ENCODE data around the gene EDEM2.
"Not testable (repeated sequence)": the region's sequence is repeated elsewhere in the genome, so short reads cannot be mapped to it uniquely, and the experiment has no call there.

Gene EDEM2

GRCh38 chr20:35192118-35192872 is 45.2 kb upstream of the EDEM2 start:
- H3K14ac ChIP-seq (ENCODE audit: low read length), result no peak overlapping the region
- no CpG with 5 or more reads among the region's 9 CpGs for WGBS (ENCODE audit: extremely low coverage, insufficient coverage, insufficient read length)
- peak in 1 of 2 donors; percentile 15 for DNase-seq
- no peaks in the 10 kb centered on the region for H3K79me1 ChIP-seq (ENCODE audit: low read length)
- H2BK120ac ChIP-seq (ENCODE audit: insufficient read depth, low read length, poor library complexity), result no peak overlapping the region
- H3K9me3 ChIP-seq (ENCODE audit: insufficient read depth, low read depth, low read length), result no peaks in the 10 kb centered on the region
- H2BK5ac ChIP-seq (ENCODE audit: low read depth, low read length, poor library complexity), result no peak overlapping the region
- H3K9ac ChIP-seq (ENCODE audit: low read length), result no peak overlapping the region
- H3K4me2 ChIP-seq (ENCODE audit: low read length), result no peak overlapping the region
- no peak overlapping the region for H4K91ac ChIP-seq (ENCODE audit: low read depth, low read length)
- H3K79me2 ChIP-seq (ENCODE audit: control insufficient read depth, insufficient read depth, low read length, poor library complexity), result no peaks in the 10 kb centered on the region
- no peak overlapping the region for H2AK5ac ChIP-seq (ENCODE audit: low read length)
- H3K23ac ChIP-seq (ENCODE audit: low read length), result no peak overlapping the region
- H4K8ac ChIP-seq (ENCODE audit: low read depth, low read length), result peak overlapping the region; percentile 10
- no peak overlapping the region for H3K4me3 ChIP-seq (ENCODE audit: low read depth, low read length)
- H2AFZ ChIP-seq (ENCODE audit: insufficient read depth, low read length, poor library complexity), result no peak overlapping the region
- H3K36me3 ChIP-seq (ENCODE audit: control insufficient read depth in 1 of 2, insufficient read depth in 2 of 2, low read length in 2 of 2), result no peaks in the 10 kb centered on the region
- no peak overlapping the region for H2BK12ac ChIP-seq (ENCODE audit: low read length)
- H3K4ac ChIP-seq (ENCODE audit: low read depth, low read length), result no peak overlapping the region
- H3K18ac ChIP-seq (ENCODE audit: low read length), result no peak overlapping the region
- no peaks in the 10 kb centered on the region for H3K4me1 ChIP-seq (ENCODE audit: control insufficient read depth in 1 of 2, insufficient read depth in 2 of 2, low read length in 2 of 2)
- H4K12ac ChIP-seq (ENCODE audit: low read depth, low read length), result no peak overlapping the region
- H3K27me3 ChIP-seq (ENCODE audit: insufficient read depth, low read length), result no peaks in the 10 kb centered on the region
- H3K27ac ChIP-seq (ENCODE audit: low read depth, low read length), result peak overlapping the region; percentile 11

GRCh38 chr20:35191419-35192117 is 44.4 kb upstream of the EDEM2 start:
- no peak overlapping the region for H3K4ac ChIP-seq (ENCODE audit: low read depth, low read length)
- H3K27me3 ChIP-seq (ENCODE audit: insufficient read depth, low read length), result no peaks in the 10 kb centered on the region
- no peak overlapping the region for H3K27ac ChIP-seq (ENCODE audit: low read depth, low read length)
- DNase-seq, result no peak
- H2AK5ac ChIP-seq (ENCODE audit: low read length), result no peak overlapping the region
- no peaks in the 10 kb centered on the region for H3K79me2 ChIP-seq (ENCODE audit: control insufficient read depth, insufficient read depth, low read length, poor library complexity)
- no peak overlapping the region for H4K91ac ChIP-seq (ENCODE audit: low read depth, low read length)
- no peaks in the 10 kb centered on the region for H3K36me3 ChIP-seq (ENCODE audit: control insufficient read depth in 1 of 2, insufficient read depth in 2 of 2, low read length in 2 of 2)
- no peak overlapping the region for H3K18ac ChIP-seq (ENCODE audit: low read length)
- no peak overlapping the region for H3K4me2 ChIP-seq (ENCODE audit: low read length)
- H3K79me1 ChIP-seq (ENCODE audit: low read length), result no peaks in the 10 kb centered on the region
- H2BK120ac ChIP-seq (ENCODE audit: insufficient read depth, low read length, poor library complexity), result no peak overlapping the region
- H3K9me3 ChIP-seq (ENCODE audit: insufficient read depth, low read depth, low read length), result no peaks in the 10 kb centered on the region
- H3K4me1 ChIP-seq (ENCODE audit: control insufficient read depth in 1 of 2, insufficient read depth in 2 of 2, low read length in 2 of 2), result no peaks in the 10 kb centered on the region
- no peak overlapping the region for H2AFZ ChIP-seq (ENCODE audit: insufficient read depth, low read length, poor library complexity)
- H3K4me3 ChIP-seq (ENCODE audit: low read depth, low read length), result no peak overlapping the region
- H3K14ac ChIP-seq (ENCODE audit: low read length), result no peak overlapping the region
- H3K9ac ChIP-seq (ENCODE audit: low read length), result no peak overlapping the region
- H2BK5ac ChIP-seq (ENCODE audit: low read depth, low read length, poor library complexity), result no peak overlapping the region
- no peak overlapping the region for H3K23ac ChIP-seq (ENCODE audit: low read length)
- H4K12ac ChIP-seq (ENCODE audit: low read depth, low read length), result no peak overlapping the region
- 100% methylated on average over 1 of the region's 5 CpGs for WGBS (ENCODE audit: extremely low coverage, insufficient coverage, insufficient read length)
- no peak overlapping the region for H2BK12ac ChIP-seq (ENCODE audit: low read length)
- H4K8ac ChIP-seq (ENCODE audit: low read depth, low read length), result no peak overlapping the region

- H3K4me2 ChIP-seq (ENCODE audit: low read length), result no peak overlapping the region
- H2AK5ac ChIP-seq (ENCODE audit: low read length), result no peak overlapping the region
- no peak overlapping the region for H2BK12ac ChIP-seq (ENCODE audit: low read length)
- H3K27me3 ChIP-seq (ENCODE audit: insufficient read depth, low read length), result no peaks in the 10 kb centered on the region
- no peak overlapping the region for H2BK120ac ChIP-seq (ENCODE audit: insufficient read depth, low read length, poor library complexity)
- H3K79me1 ChIP-seq (ENCODE audit: low read length), result no peaks in the 10 kb centered on the region
- H4K8ac ChIP-seq (ENCODE audit: low read depth, low read length), result no peak overlapping the region
- no peak overlapping the region for H3K18ac ChIP-seq (ENCODE audit: low read length)
- WGBS (ENCODE audit: extremely low coverage, insufficient coverage, insufficient read length), result no CpG with 5 or more reads among the region's 6 CpGs
- no peak overlapping the region for H2AFZ ChIP-seq (ENCODE audit: insufficient read depth, low read length, poor library complexity)
- no peak overlapping the region for H3K27ac ChIP-seq (ENCODE audit: low read depth, low read length)
- DNase-seq, result no peak
- no peak overlapping the region for H3K4ac ChIP-seq (ENCODE audit: low read depth, low read length)
- no peak overlapping the region for H3K14ac ChIP-seq (ENCODE audit: low read length)
- no peaks in the 10 kb centered on the region for H3K9me3 ChIP-seq (ENCODE audit: insufficient read depth, low read depth, low read length)
- no peak overlapping the region for H2BK5ac ChIP-seq (ENCODE audit: low read depth, low read length, poor library complexity)
- no peak overlapping the region for H4K12ac ChIP-seq (ENCODE audit: low read depth, low read length)
- H3K4me1 ChIP-seq (ENCODE audit: control insufficient read depth in 1 of 2, insufficient read depth in 2 of 2, low read length in 2 of 2), result no peaks in the 10 kb centered on the region
- no peak overlapping the region for H4K91ac ChIP-seq (ENCODE audit: low read depth, low read length)
- no peak overlapping the region for H3K23ac ChIP-seq (ENCODE audit: low read length)
- no peak overlapping the region for H3K9ac ChIP-seq (ENCODE audit: low read length)
- H3K36me3 ChIP-seq (ENCODE audit: control insufficient read depth in 1 of 2, insufficient read depth in 2 of 2, low read length in 2 of 2), result no peaks in the 10 kb centered on the region
- H3K4me3 ChIP-seq (ENCODE audit: low read depth, low read length), result no peak overlapping the region
- no peaks in the 10 kb centered on the region for H3K79me2 ChIP-seq (ENCODE audit: control insufficient read depth, insufficient read depth, low read length, poor library complexity)
These were observed 43.4 kb upstream of the EDEM2 start for GRCh38 chr20:35190556-35190955.

- H3K23ac ChIP-seq (ENCODE audit: low read length); H3K4me3 ChIP-seq (ENCODE audit: low read depth, low read length); H3K18ac ChIP-seq (ENCODE audit: low read length); H2BK120ac ChIP-seq (ENCODE audit: insufficient read depth, low read length, poor library complexity); H3K4me1 ChIP-seq (ENCODE audit: control insufficient read depth in 1 of 2, insufficient read depth in 2 of 2, low read length in 2 of 2); H3K79me2 ChIP-seq (ENCODE audit: control insufficient read depth, insufficient read depth, low read length, poor library complexity); H4K91ac ChIP-seq (ENCODE audit: low read depth, low read length); H2AFZ ChIP-seq (ENCODE audit: insufficient read depth, low read length, poor library complexity); H2BK5ac ChIP-seq (ENCODE audit: low read depth, low read length, poor library complexity); H3K27me3 ChIP-seq (ENCODE audit: insufficient read depth, low read length); H3K27ac ChIP-seq (ENCODE audit: low read depth, low read length); H4K12ac ChIP-seq (ENCODE audit: low read depth, low read length); H3K14ac ChIP-seq (ENCODE audit: low read length); H4K8ac ChIP-seq (ENCODE audit: low read depth, low read length); H3K36me3 ChIP-seq (ENCODE audit: control insufficient read depth in 1 of 2, insufficient read depth in 2 of 2, low read length in 2 of 2); H3K4me2 ChIP-seq (ENCODE audit: low read length); H3K4ac ChIP-seq (ENCODE audit: low read depth, low read length); H2AK5ac ChIP-seq (ENCODE audit: low read length); H3K9ac ChIP-seq (ENCODE audit: low read length); H3K79me1 ChIP-seq (ENCODE audit: low read length); H3K9me3 ChIP-seq (ENCODE audit: insufficient read depth, low read depth, low read length); H2BK12ac ChIP-seq (ENCODE audit: low read length): not testable (repeated sequence)
- no CpG with 5 or more reads among the region's 8 CpGs for WGBS (ENCODE audit: extremely low coverage, insufficient coverage, insufficient read length)
- DNase-seq, result peak in 1 of 2 donors; percentile 15
These were observed 42.1 kb upstream of the EDEM2 start for GRCh38 chr20:35189223-35189622.

Measured in trophoblast cell (in vitro differentiated cells and primary cell).